ENCODE results near the gene ZSWIM6.

The ZSWIM6 gene

DNA sequence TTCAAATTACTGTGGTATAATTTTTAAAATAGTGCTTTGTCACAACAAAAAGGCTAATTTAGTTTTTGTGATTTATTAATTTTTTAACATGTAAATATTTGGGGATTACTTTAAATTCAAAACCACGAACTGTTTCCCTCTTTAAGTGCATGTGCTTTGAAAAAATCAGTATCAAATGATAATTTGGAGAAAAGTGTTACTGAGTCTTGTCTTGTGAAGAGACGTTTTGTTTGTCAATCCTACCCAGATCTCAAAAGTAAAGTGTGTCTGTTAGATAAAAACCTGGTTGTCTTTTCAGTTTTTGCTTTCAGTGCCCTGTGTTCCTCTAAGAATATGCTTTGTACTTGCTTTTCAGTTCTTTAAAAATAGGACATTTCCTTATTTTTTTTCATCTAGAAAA lies 7.7 kb downstream of the ZSWIM6 start:
- no peak overlapping the region for H3K4me3 ChIP-seq (ENCODE audit: low read depth, low read length)
- TF ChIP-seq, protein P1, sequence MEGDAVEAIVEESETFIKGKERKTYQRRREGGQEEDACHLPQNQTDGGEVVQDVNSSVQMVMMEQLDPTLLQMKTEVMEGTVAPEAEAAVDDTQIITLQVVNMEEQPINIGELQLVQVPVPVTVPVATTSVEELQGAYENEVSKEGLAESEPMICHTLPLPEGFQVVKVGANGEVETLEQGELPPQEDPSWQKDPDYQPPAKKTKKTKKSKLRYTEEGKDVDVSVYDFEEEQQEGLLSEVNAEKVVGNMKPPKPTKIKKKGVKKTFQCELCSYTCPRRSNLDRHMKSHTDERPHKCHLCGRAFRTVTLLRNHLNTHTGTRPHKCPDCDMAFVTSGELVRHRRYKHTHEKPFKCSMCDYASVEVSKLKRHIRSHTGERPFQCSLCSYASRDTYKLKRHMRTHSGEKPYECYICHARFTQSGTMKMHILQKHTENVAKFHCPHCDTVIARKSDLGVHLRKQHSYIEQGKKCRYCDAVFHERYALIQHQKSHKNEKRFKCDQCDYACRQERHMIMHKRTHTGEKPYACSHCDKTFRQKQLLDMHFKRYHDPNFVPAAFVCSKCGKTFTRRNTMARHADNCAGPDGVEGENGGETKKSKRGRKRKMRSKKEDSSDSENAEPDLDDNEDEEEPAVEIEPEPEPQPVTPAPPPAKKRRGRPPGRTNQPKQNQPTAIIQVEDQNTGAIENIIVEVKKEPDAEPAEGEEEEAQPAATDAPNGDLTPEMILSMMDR (IDR thresholded peaks at IDR 0.05; ENCODE audit: insufficient read depth, low read depth, low read length, missing control alignments): no peak
- DNase-seq (ENCODE audit: low read depth): no peak

DNA sequence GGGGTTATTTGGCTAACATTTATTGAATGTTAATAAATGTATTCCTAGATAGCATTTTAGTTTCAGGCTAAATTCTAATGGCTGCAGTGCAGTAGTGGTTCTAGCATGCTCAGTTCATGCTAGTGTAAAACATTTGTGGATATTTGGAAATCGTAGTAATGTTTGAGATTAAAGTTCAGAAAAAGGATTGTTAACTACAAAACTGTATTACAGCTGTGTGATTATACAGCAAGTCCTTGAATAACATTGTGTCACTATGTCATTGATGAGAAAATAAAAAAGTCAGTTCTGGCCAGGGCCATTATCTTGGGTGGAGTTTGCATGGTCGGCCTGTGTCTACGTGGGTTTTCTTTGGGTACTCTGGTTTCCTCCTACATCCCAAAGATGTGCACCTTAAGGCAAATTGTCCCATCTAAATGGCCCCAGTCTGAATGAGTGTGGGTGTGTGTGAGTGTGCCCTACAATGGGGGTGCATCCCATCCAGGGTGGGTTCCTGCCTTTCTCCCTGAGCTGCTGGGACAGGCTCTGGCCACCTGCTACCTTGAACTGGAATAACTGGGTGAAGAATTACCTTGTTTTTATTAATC lies 8.8 kb downstream of the ZSWIM6 start:
- no peak for DNase-seq (ENCODE audit: low read depth)
- no peak overlapping the region for H3K4me3 ChIP-seq (ENCODE audit: low read depth, low read length)
- TF ChIP-seq, protein P1 (IDR thresholded peaks at IDR 0.05; ENCODE audit: insufficient read depth, low read depth, low read length, missing control alignments): no peak

DNA sequence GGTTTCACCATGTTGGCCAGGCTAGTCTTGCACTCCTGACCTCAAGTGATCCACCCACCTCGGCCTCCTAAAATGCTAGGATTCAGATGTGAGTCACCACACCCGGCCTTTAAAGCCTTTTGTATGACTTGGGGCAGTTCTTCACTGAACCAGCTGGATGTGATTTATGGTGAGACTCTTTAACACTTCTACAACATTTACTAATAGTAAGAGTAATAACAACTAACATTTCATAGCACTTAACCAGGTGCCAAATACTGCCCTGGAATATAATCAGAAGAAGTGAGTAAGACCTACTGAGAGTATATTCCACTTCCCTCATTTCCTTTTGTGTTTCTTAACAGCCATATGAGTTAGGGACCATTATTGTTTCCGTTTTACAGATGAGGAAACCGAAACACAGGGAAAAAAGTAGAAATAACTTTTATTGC lies 10.0 kb downstream of the ZSWIM6 start:
- TF ChIP-seq, protein P1 (IDR thresholded peaks at IDR 0.05; ENCODE audit: insufficient read depth, low read depth, low read length, missing control alignments): no peak
- no peak overlapping the region for H3K4me3 ChIP-seq (ENCODE audit: low read depth, low read length)

DNA sequence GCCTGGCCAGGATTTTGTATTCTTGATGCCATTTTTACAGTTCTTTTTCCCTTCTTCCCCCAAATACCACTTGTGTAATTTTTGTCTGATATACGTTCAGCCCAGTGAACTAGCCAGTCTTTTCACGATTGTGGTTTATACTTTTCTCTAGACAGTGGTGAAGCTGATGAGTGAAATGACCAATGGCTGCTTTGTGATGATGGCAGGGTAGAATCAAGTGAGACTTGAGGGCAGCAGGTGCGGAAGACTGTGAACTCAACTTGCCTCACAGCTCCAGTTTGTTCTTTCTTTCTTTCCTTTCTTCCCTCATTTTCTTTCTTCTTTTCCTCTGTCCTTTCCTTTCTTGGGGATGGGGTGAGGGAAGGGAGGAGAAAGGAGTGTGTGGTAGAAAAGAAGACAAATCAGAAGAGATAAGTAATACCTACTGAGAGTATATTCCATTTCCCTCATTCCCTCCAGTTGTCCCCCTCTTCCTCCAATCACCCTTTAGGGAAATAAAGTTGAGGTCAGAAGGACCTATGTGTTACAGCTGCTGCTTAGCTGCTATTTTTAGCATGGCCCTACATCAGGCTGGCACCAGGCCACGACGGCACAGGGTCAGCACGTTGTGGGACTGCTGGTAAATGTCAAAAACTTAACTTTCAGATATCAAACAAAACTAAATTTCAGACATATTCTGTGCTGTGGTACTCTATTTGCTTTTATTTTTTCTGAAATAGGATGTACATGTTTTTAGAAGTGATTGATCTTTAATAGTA lies 12.3 kb downstream of the ZSWIM6 start:
- DNase-seq (ENCODE audit: low read depth): no peak
- TF ChIP-seq, protein P1 (IDR thresholded peaks at IDR 0.05; ENCODE audit: insufficient read depth, low read depth, low read length, missing control alignments): no peak
- no peak overlapping the region for H3K4me3 ChIP-seq (ENCODE audit: low read depth, low read length)

More for the DNA sequence above, 10.0 kb downstream of the ZSWIM6 start:
- DNase-seq (ENCODE audit: low read depth): no peak

DNA sequence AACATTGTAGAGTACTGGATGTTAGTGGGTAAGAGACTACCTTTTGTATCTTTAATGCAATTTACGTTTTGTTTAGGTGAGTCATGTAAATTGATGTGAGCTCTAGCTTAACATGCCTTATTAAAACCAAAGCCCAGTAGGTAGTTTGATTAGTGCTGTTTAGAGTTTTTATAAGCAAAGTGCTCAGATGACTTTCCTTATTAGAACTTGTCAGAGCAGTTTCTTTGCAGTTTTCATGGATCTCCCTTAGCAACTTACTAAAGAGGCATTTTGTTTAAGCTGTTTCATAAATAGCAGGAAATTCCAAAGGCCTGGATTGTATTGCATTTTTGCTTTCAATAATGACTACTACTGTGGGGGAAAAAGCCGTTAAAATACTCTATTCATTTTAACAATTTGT lies 14.5 kb downstream of the ZSWIM6 start:
- no peak overlapping the region for H3K4me3 ChIP-seq (ENCODE audit: low read depth, low read length)
- DNase-seq (ENCODE audit: low read depth): no peak
- TF ChIP-seq, protein P1 (IDR thresholded peaks at IDR 0.05; ENCODE audit: insufficient read depth, low read depth, low read length, missing control alignments): no peak

DNA sequence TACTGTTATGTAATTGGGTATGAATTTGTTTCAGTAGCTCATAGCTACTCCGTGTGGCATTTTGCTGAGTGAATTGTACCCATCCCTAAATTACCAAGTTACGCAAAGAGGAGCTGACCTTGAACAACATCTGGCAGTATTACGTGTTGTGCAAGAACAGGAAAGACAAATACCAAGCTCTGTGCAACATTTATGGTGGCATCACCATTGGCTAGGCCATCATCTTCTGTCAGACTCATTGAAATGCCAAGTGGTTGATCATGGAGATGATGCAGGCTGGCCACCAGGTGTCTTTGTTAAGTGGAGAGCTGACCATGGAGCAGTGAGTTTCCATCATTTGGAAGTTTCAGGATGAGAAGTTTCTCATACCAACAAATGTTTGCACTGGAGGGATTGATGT lies 15.0 kb downstream of the ZSWIM6 start:
- TF ChIP-seq, protein P1 (IDR thresholded peaks at IDR 0.05; ENCODE audit: insufficient read depth, low read depth, low read length, missing control alignments): no peak
- no peak overlapping the region for H3K4me3 ChIP-seq (ENCODE audit: low read depth, low read length)
- no peak for DNase-seq (ENCODE audit: low read depth)

Measured in GM12865 (cell line).